Transverse colon (tissue), 4 donors: ENCODE data around the gene SDK1.

Experiments
- POLR2AphosphoS5 ChIP-seq, 3 donors: sonication (generic); formaldehyde crosslinking; IDR thresholded peaks; one replicate each; pipeline ENCODE4 v1.6.1; 2016; ENCODE audit warnings: antibody characterized with exemption in 3 of 3
- TF ChIP-seq, protein P1 (sequence below), 5 experiments: fragments of 200-600 bp in 3 of 5; fragments of 450-650 bp in 2 of 5; sonication (generic) in 3 of 5; IDR thresholded peaks; 1 replicate in 2 of 5; 2 replicates in 3 of 5; pipeline ENCODE4 v1.5.1; 2016 to 2017; ENCODE audit warnings: antibody characterized with exemption in 5 of 5, inconsistent platforms in 3 of 5, mild to moderate bottlenecking in 2 of 5, moderate library complexity in 1 of 5

DNA sequence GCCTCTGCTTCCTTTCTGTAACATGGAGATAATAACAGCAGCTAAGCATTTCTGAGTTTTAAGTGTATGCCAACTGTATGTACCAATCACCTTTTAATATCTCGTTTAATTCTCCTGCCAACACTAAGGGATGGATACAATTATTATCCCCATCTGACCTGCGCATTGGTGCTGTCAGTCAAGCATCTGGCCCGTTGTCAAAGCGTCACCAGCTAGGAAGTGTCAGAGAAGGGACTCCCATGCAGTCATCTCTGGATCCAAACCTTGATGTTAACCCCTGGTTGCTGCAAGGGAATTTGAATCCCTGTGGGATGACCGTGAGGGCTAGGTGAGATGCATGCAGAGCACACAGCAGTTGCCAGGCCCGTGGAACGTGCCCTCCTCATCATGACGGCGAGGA lies 506.8 kb downstream of the SDK1 start:
- TF ChIP-seq, protein P1, sequence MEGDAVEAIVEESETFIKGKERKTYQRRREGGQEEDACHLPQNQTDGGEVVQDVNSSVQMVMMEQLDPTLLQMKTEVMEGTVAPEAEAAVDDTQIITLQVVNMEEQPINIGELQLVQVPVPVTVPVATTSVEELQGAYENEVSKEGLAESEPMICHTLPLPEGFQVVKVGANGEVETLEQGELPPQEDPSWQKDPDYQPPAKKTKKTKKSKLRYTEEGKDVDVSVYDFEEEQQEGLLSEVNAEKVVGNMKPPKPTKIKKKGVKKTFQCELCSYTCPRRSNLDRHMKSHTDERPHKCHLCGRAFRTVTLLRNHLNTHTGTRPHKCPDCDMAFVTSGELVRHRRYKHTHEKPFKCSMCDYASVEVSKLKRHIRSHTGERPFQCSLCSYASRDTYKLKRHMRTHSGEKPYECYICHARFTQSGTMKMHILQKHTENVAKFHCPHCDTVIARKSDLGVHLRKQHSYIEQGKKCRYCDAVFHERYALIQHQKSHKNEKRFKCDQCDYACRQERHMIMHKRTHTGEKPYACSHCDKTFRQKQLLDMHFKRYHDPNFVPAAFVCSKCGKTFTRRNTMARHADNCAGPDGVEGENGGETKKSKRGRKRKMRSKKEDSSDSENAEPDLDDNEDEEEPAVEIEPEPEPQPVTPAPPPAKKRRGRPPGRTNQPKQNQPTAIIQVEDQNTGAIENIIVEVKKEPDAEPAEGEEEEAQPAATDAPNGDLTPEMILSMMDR (IDR thresholded peaks at IDR 0.05) = no peak
- no peak for TF ChIP-seq POLR2AphosphoS5 (IDR thresholded peaks at IDR 0.05)
